HPDE6-E6E7 (cell line): ENCODE data around the gene PIGH.
"Not testable (repeated sequence)": the region's sequence is repeated elsewhere in the genome, so short reads cannot be mapped to it uniquely, and the experiment has no call there.

Experiments used
- DNase-seq: peaks from one replicate; pipeline ENCODE4 v3.0.0; 2011; ENCODE audit warnings: missing footprints; ENCODE audit errors: extremely low spot score

The PIGH gene

DNA sequence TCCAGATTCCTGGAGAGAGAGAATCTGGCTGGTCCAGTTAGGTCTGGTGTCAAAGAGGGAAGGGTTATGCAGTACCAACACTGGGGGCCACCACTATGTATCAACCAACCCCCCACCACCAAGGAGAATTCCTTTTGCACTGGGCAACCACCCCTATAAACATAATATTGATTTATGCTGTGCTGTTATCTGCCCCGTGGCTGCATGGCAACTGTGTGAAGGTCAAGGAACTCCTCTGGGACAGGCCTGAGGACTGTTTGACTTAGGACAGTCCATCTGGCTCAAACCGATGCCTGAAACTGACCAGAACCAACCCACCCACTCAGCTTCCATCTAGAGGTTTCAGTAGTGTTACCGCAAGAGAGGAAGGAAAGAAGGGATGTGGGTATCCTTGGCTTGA lies 46.5 kb downstream of the PIGH start:
- no peak for DNase-seq

DNA sequence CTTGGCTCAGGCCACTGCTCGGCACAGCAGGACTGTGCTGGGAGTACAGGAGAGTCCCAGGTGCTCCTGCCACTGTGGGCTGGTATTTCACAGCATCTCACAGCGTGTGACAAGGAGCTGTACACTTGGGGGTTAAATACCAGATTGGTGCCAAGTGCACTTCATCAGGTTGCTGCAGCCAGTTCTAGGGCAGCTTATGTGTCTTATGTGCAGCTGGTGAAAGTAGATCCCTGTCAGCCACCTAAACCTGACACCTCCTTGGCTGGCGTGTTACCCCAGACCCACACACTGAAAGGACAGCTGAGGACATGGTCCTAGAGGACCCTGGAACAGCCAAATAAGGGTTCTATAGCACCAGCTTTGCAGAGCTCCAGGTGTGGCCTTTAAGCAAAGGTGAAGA lies 48.1 kb downstream of the PIGH start:
- DNase-seq, result no peak

DNA sequence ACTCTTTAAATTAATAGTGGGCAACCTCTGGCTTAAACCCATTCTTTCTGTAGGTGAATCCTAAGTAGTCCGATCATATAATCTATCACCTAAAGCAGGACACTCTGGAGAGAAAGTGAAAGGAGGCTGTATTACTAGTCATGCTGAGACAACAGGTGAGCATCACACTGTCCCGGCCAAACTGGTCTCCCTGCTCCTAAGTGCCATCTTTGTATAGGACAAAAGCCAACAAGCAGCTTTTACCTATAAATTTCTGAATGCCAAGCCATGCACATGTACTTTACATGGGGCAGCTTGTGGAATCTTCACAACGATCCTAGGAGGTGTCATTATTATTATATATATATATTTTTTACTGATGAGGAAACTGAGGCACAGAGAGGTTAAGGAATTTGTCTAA lies 48.9 kb downstream of the PIGH start:
- DNase-seq, result no peak

DNA sequence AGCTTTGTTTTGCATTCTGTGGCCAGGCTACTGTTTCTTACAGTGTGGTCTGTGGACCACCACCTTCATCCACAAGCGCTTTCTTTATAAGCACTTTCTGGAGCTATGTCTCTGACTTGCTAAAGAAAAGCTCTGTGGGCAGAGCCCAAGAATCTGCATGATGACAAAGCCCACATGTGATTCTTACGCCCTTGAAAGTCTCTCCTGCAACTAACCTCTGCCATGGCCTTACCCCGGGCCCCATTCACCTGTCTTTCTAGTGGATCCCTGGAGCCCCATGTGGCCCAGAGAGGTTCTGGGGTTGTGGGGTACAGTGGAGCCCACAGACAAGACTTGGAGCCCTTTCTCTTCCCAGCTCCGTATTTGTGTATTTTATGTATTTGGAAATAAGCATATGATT lies 50.3 kb downstream of the PIGH start:
- no peak for DNase-seq

DNA sequence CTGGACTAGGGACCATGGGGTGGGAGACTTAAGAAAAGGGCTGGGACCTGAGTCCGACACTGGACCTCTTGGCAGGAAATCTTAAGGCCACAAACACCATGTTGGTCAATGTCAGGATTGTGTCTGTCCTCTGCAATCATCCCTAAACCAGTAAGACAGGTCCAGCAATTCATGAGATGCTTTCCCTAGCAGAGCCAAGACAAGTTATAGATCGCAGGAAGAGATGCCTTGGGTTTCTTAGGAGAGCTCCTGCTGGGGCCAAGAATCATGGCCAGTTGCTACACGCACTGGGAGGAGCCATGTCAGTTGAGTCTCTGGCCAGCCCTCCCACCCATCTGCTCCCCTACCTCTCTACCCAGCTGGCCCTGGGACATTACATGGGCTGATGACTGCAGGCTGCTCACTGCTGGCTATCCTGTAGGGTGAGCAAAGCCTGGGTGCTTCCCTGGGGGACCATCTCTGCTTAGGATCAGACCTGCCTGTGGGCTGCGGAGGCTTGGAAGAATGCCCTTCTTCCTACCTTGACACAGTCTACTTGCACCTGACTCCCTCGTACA lies 52.8 kb downstream of the PIGH start:
- no peak for DNase-seq

DNA sequence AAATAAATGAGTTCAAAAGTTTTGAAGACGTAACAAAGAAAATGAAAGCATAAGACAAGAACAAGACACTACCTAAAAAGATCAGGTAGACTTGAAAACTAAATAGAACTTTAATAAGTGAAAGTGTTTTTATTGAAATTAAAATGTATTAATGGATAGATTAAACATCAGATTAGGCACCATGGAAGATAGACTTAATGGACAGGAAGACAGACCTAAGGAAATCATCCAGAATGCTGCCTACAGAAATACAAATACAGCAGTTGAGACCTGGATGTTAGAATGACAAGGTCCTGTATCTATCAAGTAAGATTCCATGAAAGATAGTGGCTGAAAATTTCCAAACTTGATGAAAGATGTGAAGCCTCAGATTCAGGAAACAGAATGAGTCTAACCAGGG lies 55.5 kb downstream of the PIGH start:
- DNase-seq, result no peak

DNA sequence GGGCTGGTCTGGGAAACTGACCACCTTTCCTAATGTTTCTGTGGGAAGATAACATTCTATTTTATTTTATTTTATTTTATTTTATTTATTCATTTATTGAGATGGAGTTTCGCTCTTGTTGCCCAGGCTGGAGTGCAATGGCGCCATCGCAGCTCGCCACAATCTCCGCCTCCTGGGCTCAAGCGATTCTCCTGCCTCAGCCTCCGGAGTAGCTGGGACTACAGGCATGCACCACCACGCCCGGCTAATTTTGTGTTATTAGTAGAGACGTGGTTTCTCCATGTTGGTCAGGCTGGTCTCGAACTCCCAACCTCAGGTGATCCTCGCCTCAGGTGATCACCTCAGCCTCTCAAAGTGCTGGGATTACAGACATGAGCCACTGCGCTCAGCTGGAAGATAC lies 57.4 kb downstream of the PIGH start:
- DNase-seq, result not testable (repeated sequence)

DNA sequence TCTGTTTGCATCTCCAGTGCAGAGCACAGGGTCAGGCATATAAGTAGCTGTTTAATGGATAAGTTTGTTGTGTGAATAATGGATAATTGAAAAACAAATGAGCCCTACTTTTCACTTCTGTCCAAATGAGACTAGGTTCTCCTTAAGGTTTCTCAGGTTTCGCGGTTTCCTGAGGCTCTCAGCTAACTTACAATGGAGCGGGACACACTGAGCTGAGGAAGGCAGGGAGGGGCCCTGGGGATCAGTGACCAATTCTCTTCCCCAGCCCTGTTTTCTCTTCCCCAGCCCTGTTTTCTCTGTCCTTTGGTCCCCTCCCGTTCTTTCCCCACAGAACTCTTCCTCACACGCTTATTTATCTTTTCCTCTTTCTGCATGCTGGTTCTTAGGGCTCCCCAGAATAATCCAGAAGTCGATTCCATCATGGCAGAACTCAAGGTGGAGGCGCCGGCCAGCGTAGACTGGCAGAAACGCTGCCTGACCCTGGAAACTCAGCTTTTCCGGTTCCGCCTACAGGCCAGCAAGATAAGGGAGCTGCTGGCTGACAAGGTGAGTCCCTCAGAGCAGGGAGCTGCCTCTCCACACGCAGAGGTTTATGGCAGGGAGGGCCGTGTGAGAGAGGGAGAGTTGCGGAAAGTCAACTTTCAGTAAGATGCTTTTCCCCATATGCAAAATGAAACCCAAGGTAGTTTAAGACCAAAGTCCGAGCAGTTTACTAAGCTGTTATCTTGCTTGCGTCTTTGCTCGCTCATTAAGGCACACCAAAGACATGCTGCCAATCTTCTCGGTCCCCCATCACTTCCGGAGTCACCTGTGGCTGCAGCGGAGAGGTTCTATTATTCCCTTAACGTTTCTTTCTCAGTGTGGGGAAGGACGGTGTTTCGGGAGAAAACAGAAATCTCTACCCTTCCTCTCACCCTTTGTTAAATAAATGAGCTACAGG lies 58.4 kb downstream of the PIGH start:
- no peak for DNase-seq
